ENCODE data around the gene DDX25.

Gene DDX25

GRCh38 chr11:125956391-125957134, 52.3 kb downstream of the DDX25 start:
- Histone ChIP-seq H3K9ac (no peak overlapping the region), H3K4me2 (ENCODE audit: low read length) (no peak overlapping the region), H3K79me2 (no peaks in the 10 kb centered on the region), H2AFZ (no peak overlapping the region), H3K27ac (no peak overlapping the region), H3K27me3 (ENCODE audit: control insufficient read depth, insufficient read depth, low read length) (no peaks in the 10 kb centered on the region), H3K36me3 (ENCODE audit: control insufficient read depth, insufficient read depth, low read length) (no peaks in the 10 kb centered on the region), H3K9me3 (ENCODE audit: control insufficient read depth, low read length) (no peaks in the 10 kb centered on the region), H3K4me3 (ENCODE audit: low read depth, low read length) (no peak overlapping the region), H3K4me1 (peaks cover 4% of the 10 kb centered on the region)
- TF ChIP-seq CTCF (IDR thresholded peaks at IDR 0.05), result no peak

- H3K79me2 ChIP-seq, result no peaks in the 10 kb centered on the region
- TF ChIP-seq CTCF (IDR thresholded peaks at IDR 0.05), result no peak
- no peaks in the 10 kb centered on the region for H3K27me3 ChIP-seq (ENCODE audit: control insufficient read depth, insufficient read depth, low read length)
- no peak overlapping the region for H2AFZ ChIP-seq
- H3K9me3 ChIP-seq (ENCODE audit: control insufficient read depth, low read length), result no peaks in the 10 kb centered on the region
- no peak overlapping the region for H3K9ac ChIP-seq
- H3K4me2 ChIP-seq (ENCODE audit: low read length), result no peak overlapping the region
- peaks cover 2% of the 10 kb centered on the region for H3K4me1 ChIP-seq
- H3K4me3 ChIP-seq (ENCODE audit: low read depth, low read length), result no peak overlapping the region
- no peaks in the 10 kb centered on the region for H3K36me3 ChIP-seq (ENCODE audit: control insufficient read depth, insufficient read depth, low read length)
- H3K27ac ChIP-seq, result no peak overlapping the region
Measured at GRCh38 chr11:125957618-125958332, 53.5 kb downstream of the DDX25 start.

GRCh38 chr11:125958872-125959400, 54.6 kb downstream of the DDX25 start:
- Histone ChIP-seq H3K4me3 (ENCODE audit: low read depth, low read length) (no peak overlapping the region), H3K4me2 (ENCODE audit: low read length) (no peak overlapping the region), H3K27ac (no peak overlapping the region), H3K36me3 (ENCODE audit: control insufficient read depth, insufficient read depth, low read length) (no peaks in the 10 kb centered on the region), H3K79me2 (no peaks in the 10 kb centered on the region), H2AFZ (no peak overlapping the region), H3K27me3 (ENCODE audit: control insufficient read depth, insufficient read depth, low read length) (no peaks in the 10 kb centered on the region), H3K9me3 (ENCODE audit: control insufficient read depth, low read length) (no peaks in the 10 kb centered on the region), H3K4me1 (no peaks in the 10 kb centered on the region), H3K9ac (no peak overlapping the region)
- TF ChIP-seq CTCF (IDR thresholded peaks at IDR 0.05), result no peak

- no peak overlapping the region for H3K27ac ChIP-seq
- no peak for TF ChIP-seq CTCF (IDR thresholded peaks at IDR 0.05)
Measured at GRCh38 chr11:125959511-125959910, 55.2 kb downstream of the DDX25 start.

More at GRCh38 chr11:125959511-125959910, 55.2 kb downstream of the DDX25 start:
- no peak overlapping the region for H3K4me2 ChIP-seq (ENCODE audit: low read length)
- H3K4me3 ChIP-seq (ENCODE audit: low read depth, low read length), result no peak overlapping the region
- no peaks in the 10 kb centered on the region for H3K9me3 ChIP-seq (ENCODE audit: control insufficient read depth, low read length)
- no peak overlapping the region for H3K9ac ChIP-seq
- no peaks in the 10 kb centered on the region for H3K27me3 ChIP-seq (ENCODE audit: control insufficient read depth, insufficient read depth, low read length)
- no peaks in the 10 kb centered on the region for H3K4me1 ChIP-seq
- no peak overlapping the region for H2AFZ ChIP-seq
- no peaks in the 10 kb centered on the region for H3K79me2 ChIP-seq
- H3K36me3 ChIP-seq (ENCODE audit: control insufficient read depth, insufficient read depth, low read length), result no peaks in the 10 kb centered on the region

Data from parathyroid adenoma (tissue), 2 donors.